Liver (tissue), 9 donors: ENCODE measurements around the gene SERPIND1. TPM values are rescaled to one million over a fixed set of nuclear protein-coding genes. Genes with fewer than 3 reads are reported as not detected.

Source experiments
- DNase-seq: peaks from one replicate; pipeline ENCODE4 v3.0.0-alpha.2; 2017; ENCODE audit warnings: low spot score
- H3K27ac ChIP-seq, 2 donors: one replicate each; pipeline ENCODE4 v1.7.0; 2013; ENCODE audit warnings: inconsistent platforms in 2 of 2, low read length in 2 of 2, control low read depth in 1 of 2, low read depth in 1 of 2, mild to moderate bottlenecking in 1 of 2
- H3K27me3 ChIP-seq, 4 donors: one replicate each; pipeline versions ENCODE4 v1.6.1 to v1.7.0; 2013; ENCODE audit warnings: low read length in 3 of 4, inconsistent platforms in 1 of 4, mild to moderate bottlenecking in 1 of 4, moderate library complexity in 1 of 4; ENCODE audit not compliant: control insufficient read depth in 4 of 4, insufficient read depth in 4 of 4
- H3K36me3 ChIP-seq, 4 donors: one replicate each; pipeline versions ENCODE4 v1.6.1 to v1.7.0; 2013; ENCODE audit warnings: low read length in 3 of 4, mild to moderate bottlenecking in 3 of 4, low read depth in 1 of 4, moderate library complexity in 1 of 4; ENCODE audit not compliant: control insufficient read depth in 4 of 4, insufficient read depth in 3 of 4
- H3K4me1 ChIP-seq, 4 donors: one replicate each; pipeline versions ENCODE4 v1.6.1 to v1.7.0; 2013; ENCODE audit warnings: low read length in 3 of 4, mild to moderate bottlenecking in 3 of 4, moderate library complexity in 1 of 4; ENCODE audit not compliant: control insufficient read depth in 4 of 4, insufficient read depth in 4 of 4
- H3K4me3 ChIP-seq, 3 donors: one replicate each; pipeline versions ENCODE4 v1.6.1 to v1.7.0; 2013; ENCODE audit warnings: low read length in 3 of 3, control low read depth in 1 of 3, low read depth in 1 of 3, mild to moderate bottlenecking in 1 of 3
- H3K9ac ChIP-seq, 2 donors: one replicate each; pipeline ENCODE4 v1.7.0; 2013; ENCODE audit warnings: low read length in 2 of 2, mild to moderate bottlenecking in 2 of 2, moderate library complexity in 2 of 2, control low read depth in 1 of 2, low read depth in 1 of 2
- H3K9me3 ChIP-seq, 4 donors: one replicate each; pipeline versions ENCODE4 v1.6.1 to v1.7.0; 2013; ENCODE audit warnings: low read length in 3 of 4; ENCODE audit not compliant: control insufficient read depth in 4 of 4
- EGR1 ChIP-seq, 2 donors: IDR thresholded peaks; 2 replicates each; pipeline ENCODE4 v1.6.1; 2016 to 2018; ENCODE audit warnings: antibody characterized with exemption in 2 of 2, low read depth in 2 of 2
- FOXA2 ChIP-seq: IDR thresholded peaks from 2 replicates; pipeline ENCODE4 v1.6.1; 2016; ENCODE audit warnings: antibody characterized with exemption
- HNF4A ChIP-seq, 2 donors: conservative IDR thresholded peaks; 2 replicates each; pipeline ENCODE4 v1.6.1; 2016; ENCODE audit warnings: antibody characterized with exemption in 2 of 2, mild to moderate bottlenecking in 2 of 2
- HNF4G ChIP-seq: IDR thresholded peaks from 2 replicates; pipeline ENCODE4 v1.6.1; 2016; ENCODE audit warnings: antibody characterized with exemption
- JUND ChIP-seq, 2 donors: IDR thresholded peaks; 2 replicates each; pipeline ENCODE4 v1.6.1; 2016; ENCODE audit warnings: antibody characterized with exemption in 2 of 2
- NR2F2 ChIP-seq: IDR thresholded peaks from 2 replicates; pipeline ENCODE4 v1.6.1; 2016; ENCODE audit warnings: antibody characterized with exemption
- RAD21 ChIP-seq, 2 donors: IDR thresholded peaks; 2 replicates each; pipeline ENCODE4 v1.6.1; 2016; ENCODE audit warnings: antibody characterized with exemption in 2 of 2, mild to moderate bottlenecking in 2 of 2
- RXRA ChIP-seq, 2 donors: IDR thresholded peaks; 2 replicates each; pipeline ENCODE4 v1.6.1; 2017 to 2018; ENCODE audit warnings: antibody characterized with exemption in 2 of 2, mild to moderate bottlenecking in 1 of 2
- SP1 ChIP-seq: IDR thresholded peaks from 2 replicates; pipeline ENCODE4 v1.6.1; 2018; ENCODE audit warnings: antibody characterized with exemption, mild to moderate bottlenecking
- TAF1 ChIP-seq: conservative IDR thresholded peaks from 2 replicates; pipeline ENCODE4 v1.6.1; 2016; ENCODE audit warnings: antibody characterized with exemption, mild to moderate bottlenecking
- YY1 ChIP-seq: IDR thresholded peaks from 2 replicates; pipeline ENCODE4 v1.6.1; 2016; ENCODE audit warnings: antibody characterized with exemption, mild to moderate bottlenecking
- WGBS: extraction: QIAGEN DNeasy Blood & Tissue Kit; methylation state at CpG from one replicate; pipeline ENCODE4 v1.1.7; 2013; 5-methylcytosine and 5-hydroxymethylcytosine counted together
- polyA plus RNA-seq, 2 donors: library from polyadenylated mRNA; stranded (reverse) in 1 of 2; unstranded in 1 of 2; fragments of 200-250 nt in 1 of 2; fragments of >200 nt in 1 of 2; fragmentation: Nextera tagmentation in 1 of 2; extraction: Ambion mirVana in 1 of 2; gene quantifications; one replicate each; pipeline versions ENCODE4 v1.2.1 to v1.2.3, GENCODE V29; 2013 to 2015
- total RNA-seq, 2 donors: library from RNA; depleted of rRNA; stranded (reverse); fragments of >200 nt; gene quantifications; one replicate each; pipeline ENCODE4 v1.2.3, GENCODE V29; 2014
- TF ChIP-seq, protein P1 (sequence below): fragments of 150-350 bp; IDR thresholded peaks from 2 replicates; pipeline ENCODE4 v1.5.1; 2017; ENCODE audit warnings: improper control_type of control experiment, low read depth, low read length; ENCODE audit not compliant: missing input control
- TF ChIP-seq, protein P2 (sequence below): IDR thresholded peaks from 2 replicates; pipeline ENCODE4 v1.6.1; 2016; ENCODE audit warnings: antibody characterized with exemption
- TF ChIP-seq, protein P3 (sequence below): IDR thresholded peaks from 2 replicates; pipeline ENCODE4 v1.6.1; 2016; ENCODE audit warnings: antibody characterized with exemption
- donor health status: healthy.
- donor health status: healthy.
- donor health status: healthy.
- donor health status: healthy.
- donor health status: healthy.

SERPIND1 gene
- total and polyA plus RNA-seq, 4 donors, result 117 to 176 (median 170) TPM

DNA sequence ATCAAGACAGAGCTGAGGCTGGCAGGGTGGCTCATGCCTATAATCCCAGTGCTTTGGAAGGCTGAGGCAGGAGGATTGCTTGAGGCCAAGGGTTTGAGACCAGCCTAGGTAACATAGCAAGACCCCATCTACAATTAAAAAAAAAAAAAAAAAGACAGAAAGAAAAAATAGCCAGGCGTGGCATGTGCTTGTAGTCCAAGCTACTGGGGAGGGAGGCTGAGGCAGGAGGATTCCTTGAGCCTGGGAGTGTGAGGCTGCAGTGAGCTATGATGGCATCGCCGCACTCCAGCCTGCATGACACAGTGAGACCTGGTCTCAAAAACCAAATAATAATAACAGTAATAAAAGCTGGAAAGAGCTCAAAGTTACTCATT lies 9.4 kb downstream of the SERPIND1 start:
- Histone ChIP-seq H3K4me3 (no peak overlapping the region), H3K27ac (peak overlapping the region; percentile 79 to 90), H3K36me3 (peaks cover 0 to 38% (median 15%) of the 10 kb centered on the region in 4 donors), H3K4me1 (peaks cover 19 to 97% (median 88%) of the 10 kb centered on the region in 4 donors), H3K9ac (peak overlapping the region in 1 of 2 donors; percentile 4), H3K27me3 (no peaks in the 10 kb centered on the region), H3K9me3 (no peaks in the 10 kb centered on the region)
- DNase-seq, result no peak
- WGBS, result 96% methylated on average over 3 of the region's 3 CpGs
- TF ChIP-seq RXRA (IDR thresholded peaks at IDR 0.05) (no peak), NR2F2 (no peak), EGR1 (IDR thresholded peaks at IDR 0.05; ENCODE audit: low read depth in 2 of 2) (no peak), TAF1 (no peak), YY1 (no peak)
- TF ChIP-seq, protein P1, sequence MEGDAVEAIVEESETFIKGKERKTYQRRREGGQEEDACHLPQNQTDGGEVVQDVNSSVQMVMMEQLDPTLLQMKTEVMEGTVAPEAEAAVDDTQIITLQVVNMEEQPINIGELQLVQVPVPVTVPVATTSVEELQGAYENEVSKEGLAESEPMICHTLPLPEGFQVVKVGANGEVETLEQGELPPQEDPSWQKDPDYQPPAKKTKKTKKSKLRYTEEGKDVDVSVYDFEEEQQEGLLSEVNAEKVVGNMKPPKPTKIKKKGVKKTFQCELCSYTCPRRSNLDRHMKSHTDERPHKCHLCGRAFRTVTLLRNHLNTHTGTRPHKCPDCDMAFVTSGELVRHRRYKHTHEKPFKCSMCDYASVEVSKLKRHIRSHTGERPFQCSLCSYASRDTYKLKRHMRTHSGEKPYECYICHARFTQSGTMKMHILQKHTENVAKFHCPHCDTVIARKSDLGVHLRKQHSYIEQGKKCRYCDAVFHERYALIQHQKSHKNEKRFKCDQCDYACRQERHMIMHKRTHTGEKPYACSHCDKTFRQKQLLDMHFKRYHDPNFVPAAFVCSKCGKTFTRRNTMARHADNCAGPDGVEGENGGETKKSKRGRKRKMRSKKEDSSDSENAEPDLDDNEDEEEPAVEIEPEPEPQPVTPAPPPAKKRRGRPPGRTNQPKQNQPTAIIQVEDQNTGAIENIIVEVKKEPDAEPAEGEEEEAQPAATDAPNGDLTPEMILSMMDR, result no peak

DNA sequence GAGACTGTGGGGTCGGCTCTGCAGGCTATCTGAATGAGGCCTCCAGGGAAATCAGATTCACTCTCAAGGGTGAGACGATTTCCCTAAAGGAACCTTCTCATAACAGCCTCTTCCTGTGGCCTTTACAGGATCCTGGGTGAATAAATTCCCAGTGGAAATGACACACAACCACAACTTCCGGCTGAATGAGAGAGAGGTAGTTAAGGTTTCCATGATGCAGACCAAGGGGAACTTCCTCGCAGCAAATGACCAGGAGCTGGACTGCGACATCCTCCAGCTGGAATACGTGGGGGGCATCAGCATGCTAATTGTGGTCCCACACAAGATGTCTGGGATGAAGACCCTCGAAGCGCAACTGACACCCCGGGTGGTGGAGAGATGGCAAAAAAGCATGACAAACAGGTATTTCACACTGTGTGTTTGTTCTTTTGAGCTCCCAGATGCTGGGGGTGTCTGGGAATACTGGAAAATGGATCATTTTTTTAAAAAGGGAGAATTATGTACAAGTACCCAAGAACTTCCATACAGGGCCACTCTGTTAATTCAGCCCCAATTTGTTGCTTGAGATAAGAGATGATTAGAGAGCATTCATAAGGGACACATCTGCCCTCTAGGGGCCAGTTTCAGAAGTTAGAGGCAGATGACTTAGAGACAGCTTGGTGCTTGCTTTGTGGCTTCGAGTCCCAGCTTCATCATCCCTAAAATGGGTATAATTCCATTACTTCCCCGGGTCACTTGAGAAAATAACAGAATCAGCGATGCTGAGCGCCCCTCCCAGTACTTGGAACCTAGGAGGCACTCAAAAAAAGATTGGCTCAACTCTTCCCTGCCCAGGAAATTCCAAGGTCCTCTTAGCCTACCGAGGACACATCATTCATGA lies 10.2 kb downstream of the SERPIND1 start:
- Histone ChIP-seq H3K27me3 (no peaks in the 10 kb centered on the region), H3K27ac (peak overlapping the region; percentile 79 to 90), H3K4me3 (no peak overlapping the region), H3K9me3 (no peaks in the 10 kb centered on the region), H3K4me1 (peaks cover 16 to 97% (median 87%) of the 10 kb centered on the region in 4 donors), H3K9ac (peak overlapping the region; percentile 4 to 18), H3K36me3 (peaks cover 0 to 40% (median 16%) of the 10 kb centered on the region in 4 donors)
- WGBS, result 62% methylated on average over 14 of the region's 14 CpGs
- DNase-seq, result no peak
- TF ChIP-seq RAD21 (IDR thresholded peaks at IDR 0.05) (peak; percentile 74 to 78), HNF4G (no peak)
- TF ChIP-seq, protein P1, result peak; percentile 66

GRCh38 chr22:20785415-20785814 lies 11.5 kb downstream of the SERPIND1 start:
- TF ChIP-seq, protein P2, sequence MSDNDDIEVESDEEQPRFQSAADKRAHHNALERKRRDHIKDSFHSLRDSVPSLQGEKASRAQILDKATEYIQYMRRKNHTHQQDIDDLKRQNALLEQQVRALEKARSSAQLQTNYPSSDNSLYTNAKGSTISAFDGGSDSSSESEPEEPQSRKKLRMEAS, result no peak
- no peak for TF ChIP-seq HNF4A (conservative IDR thresholded peaks at IDR 0.05)
- TF ChIP-seq SP1, result no peak
- TF ChIP-seq, protein P1, result no peak
- no peak for TF ChIP-seq JUND (IDR thresholded peaks at IDR 0.05)
- TF ChIP-seq FOXA2, result no peak
- TF ChIP-seq, protein P3, sequence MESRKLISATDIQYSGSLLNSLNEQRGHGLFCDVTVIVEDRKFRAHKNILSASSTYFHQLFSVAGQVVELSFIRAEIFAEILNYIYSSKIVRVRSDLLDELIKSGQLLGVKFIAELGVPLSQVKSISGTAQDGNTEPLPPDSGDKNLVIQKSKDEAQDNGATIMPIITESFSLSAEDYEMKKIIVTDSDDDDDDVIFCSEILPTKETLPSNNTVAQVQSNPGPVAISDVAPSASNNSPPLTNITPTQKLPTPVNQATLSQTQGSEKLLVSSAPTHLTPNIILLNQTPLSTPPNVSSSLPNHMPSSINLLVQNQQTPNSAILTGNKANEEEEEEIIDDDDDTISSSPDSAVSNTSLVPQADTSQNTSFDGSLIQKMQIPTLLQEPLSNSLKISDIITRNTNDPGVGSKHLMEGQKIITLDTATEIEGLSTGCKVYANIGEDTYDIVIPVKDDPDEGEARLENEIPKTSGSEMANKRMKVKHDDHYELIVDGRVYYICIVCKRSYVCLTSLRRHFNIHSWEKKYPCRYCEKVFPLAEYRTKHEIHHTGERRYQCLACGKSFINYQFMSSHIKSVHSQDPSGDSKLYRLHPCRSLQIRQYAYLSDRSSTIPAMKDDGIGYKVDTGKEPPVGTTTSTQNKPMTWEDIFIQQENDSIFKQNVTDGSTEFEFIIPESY, result no peak
- H3K4me3 ChIP-seq, result no peak overlapping the region
- H3K9me3 ChIP-seq, result no peaks in the 10 kb centered on the region
- DNase-seq, result no peak
- H3K9ac ChIP-seq, result peak overlapping the region in 1 of 2 donors; percentile 20
- H3K27ac ChIP-seq, result peak overlapping the region; percentile 76 to 90
- 81% methylated on average over 3 of the region's 3 CpGs for WGBS
- H3K36me3 ChIP-seq, result peaks cover 0 to 35% (median 11%) of the 10 kb centered on the region in 4 donors
- H3K4me1 ChIP-seq, result peaks cover 16 to 93% (median 83%) of the 10 kb centered on the region in 4 donors
- no peaks in the 10 kb centered on the region for H3K27me3 ChIP-seq
